22Rv1 (cell line): Measurements from ENCODE around the gene FBXL13.

ENCODE experiments used
- ZFX ChIP-seq: fragments of 450-650 bp; IDR thresholded peaks from 2 replicates; pipeline ENCODE4 v1.6.1; 2017; ENCODE audit warnings: antibody characterized with exemption, borderline replicate concordance
- TF ChIP-seq, protein P1 (sequence below): fragments of 450-650 bp; IDR thresholded peaks from 2 replicates; pipeline ENCODE4 v1.5.1; 2017; ENCODE audit warnings: mild to moderate bottlenecking

DNA sequence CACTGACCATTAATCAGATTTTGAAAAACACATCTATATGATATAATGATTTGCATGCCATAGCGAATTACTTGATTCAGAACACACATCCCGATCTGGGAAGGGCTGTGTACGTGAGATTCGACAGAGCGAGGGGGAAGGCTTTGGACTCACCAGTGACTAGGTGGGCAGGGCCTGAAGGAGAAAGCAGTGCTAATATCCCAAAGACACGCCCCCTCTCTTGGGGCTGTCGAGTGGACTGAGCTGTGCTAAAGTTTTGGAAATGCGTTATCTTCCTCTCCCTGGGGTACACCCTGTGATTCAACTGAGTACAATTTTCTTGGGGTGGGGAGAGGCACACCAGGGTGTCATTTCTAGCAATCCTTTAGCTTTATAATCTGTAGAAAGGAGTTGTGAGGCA lies 160.0 kb downstream of the FBXL13 start:
- TF ChIP-seq, protein P1, sequence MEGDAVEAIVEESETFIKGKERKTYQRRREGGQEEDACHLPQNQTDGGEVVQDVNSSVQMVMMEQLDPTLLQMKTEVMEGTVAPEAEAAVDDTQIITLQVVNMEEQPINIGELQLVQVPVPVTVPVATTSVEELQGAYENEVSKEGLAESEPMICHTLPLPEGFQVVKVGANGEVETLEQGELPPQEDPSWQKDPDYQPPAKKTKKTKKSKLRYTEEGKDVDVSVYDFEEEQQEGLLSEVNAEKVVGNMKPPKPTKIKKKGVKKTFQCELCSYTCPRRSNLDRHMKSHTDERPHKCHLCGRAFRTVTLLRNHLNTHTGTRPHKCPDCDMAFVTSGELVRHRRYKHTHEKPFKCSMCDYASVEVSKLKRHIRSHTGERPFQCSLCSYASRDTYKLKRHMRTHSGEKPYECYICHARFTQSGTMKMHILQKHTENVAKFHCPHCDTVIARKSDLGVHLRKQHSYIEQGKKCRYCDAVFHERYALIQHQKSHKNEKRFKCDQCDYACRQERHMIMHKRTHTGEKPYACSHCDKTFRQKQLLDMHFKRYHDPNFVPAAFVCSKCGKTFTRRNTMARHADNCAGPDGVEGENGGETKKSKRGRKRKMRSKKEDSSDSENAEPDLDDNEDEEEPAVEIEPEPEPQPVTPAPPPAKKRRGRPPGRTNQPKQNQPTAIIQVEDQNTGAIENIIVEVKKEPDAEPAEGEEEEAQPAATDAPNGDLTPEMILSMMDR = no peak
- no peak for TF ChIP-seq ZFX
